ENCODE results near the gene AK5. TPM values are rescaled to one million over a fixed set of nuclear protein-coding genes. Genes with fewer than 3 reads are reported as not detected.
A peak's percentile ranks its signal among the peaks of the same experiment; 100 is the strongest.

Gene AK5
- total and polyA plus RNA-seq, 2 of the 13 experiments (the other 11 are each of a cell fraction or from before 2014, with no cell fraction given): not detected

DNA sequence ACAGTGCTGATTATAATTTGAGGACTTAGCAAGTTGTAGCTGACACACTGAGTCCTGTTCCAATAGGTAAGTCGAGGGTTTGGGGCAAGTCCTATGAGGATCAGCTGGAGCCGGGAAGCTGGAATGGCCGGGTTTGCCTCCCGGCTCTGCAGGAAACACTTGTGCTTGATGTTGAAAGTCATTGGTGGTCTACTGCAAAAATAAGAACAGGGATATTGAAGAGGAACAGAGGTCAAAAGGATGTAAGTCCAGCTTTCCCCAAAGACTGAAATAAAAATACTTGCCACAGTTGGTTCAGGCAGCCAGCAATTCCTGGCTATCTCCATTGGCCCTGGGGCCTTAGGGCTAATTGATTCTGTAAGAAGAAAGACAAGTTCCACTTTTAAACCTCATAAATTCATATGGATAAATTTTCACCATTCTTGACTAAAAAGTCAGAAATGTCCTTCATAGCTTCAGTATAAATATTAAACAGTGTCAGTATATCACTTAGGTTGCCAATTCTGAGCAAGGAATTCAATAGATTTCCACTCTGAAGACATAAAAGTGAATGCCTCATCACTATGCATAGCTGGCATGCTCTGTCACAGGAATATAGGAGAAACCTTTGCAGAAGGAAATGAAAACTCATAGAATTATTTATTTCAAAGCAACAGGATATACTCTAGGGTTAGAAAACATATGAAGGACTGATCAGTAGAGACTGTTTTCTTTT is 165.2 kb downstream of the AK5 start (continued):
- TF ChIP-seq TFDP1 (CRISPR knock-in tag; IDR thresholded peaks at IDR 0.05; ENCODE audit: borderline replicate concordance): no peak
- no peak for TF ChIP-seq MLXIP (CRISPR knock-in tag; IDR thresholded peaks at IDR 0.05; ENCODE audit: borderline replicate concordance)
- TF ChIP-seq MYC (CRISPR knock-in tag; IDR thresholded peaks at IDR 0.05; ENCODE audit: borderline replicate concordance): no peak
- TF ChIP-seq IRF2 (CRISPR knock-in tag; IDR thresholded peaks at IDR 0.05): no peak

DNA sequence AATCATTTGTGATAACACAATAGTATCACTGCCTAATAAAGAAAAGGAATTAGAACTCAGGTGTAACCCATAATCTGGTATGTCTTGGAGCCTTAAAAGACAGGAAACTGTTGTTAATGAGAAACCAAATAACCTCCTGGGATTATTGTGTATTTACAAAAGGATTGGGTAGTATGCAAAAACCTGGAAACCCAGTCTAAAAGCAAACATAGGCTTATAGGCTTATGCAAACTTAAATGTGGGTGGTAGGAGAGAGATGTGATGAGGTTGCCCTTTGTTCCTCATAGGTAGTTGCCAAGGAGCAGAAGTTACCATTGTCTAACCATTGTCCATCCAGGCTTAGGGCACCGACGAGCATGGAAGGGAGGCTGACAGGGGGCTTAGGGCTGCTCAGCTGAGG is 165.8 kb downstream of the AK5 start:
- ATAC-seq (peak; percentile 49; the same call in 2 of the 3 replicates), DNase-seq (ENCODE audit: low spot score) (peak; percentile 3), FAIRE-seq (no peak)
- in situ Hi-C loops (cut with HindIII; ENCODE audit: extremely low pct_ligation_motif_present, low pct_unique_long_range_greater_than_20kb): no loop called here
- no peak overlapping the region for H2AFZ ChIP-seq (ENCODE audit: low read length)
- H3K27ac ChIP-seq (ENCODE audit: extremely low read length, insufficient read depth, low read length): no peak overlapping the region
- TF ChIP-seq BCL6 (CRISPR knock-in tag; IDR thresholded peaks at IDR 0.05) (peak; percentile 62; the same call in 1 of the 2 replicates), SOX13 (IDR thresholded peaks at IDR 0.05) (no peak), SOX13 (CRISPR knock-in tag; conservative IDR thresholded peaks at IDR 0.05 in 1 of 2, IDR thresholded peaks at IDR 0.05 in 1 of 2) (peak in 1 of 2 experiments; percentile 23; a peak in 1 of 4 replicates), ZNF282 (IDR thresholded peaks at IDR 0.05; ENCODE audit: partially characterized antibody) (no peak), KAT8 (CRISPR knock-in tag; IDR thresholded peaks at IDR 0.05) (no peak), SATB2 (CRISPR knock-in tag; IDR thresholded peaks at IDR 0.05) (no peak), ZNF562 (CRISPR knock-in tag; IDR thresholded peaks at IDR 0.05; ENCODE audit: borderline replicate concordance) (no peak)
- no peak overlapping the region for H3K4me3 ChIP-seq (replicated peaks in 1 of 3; ENCODE audit: insufficient read depth in 1 of 3, low read depth in 2 of 3, low read length in 3 of 3)
- intact Hi-C loops (cut with micrococcal nuclease; ENCODE audit: unreplicated experiment): no loop called here
- no peaks in the 10 kb centered on the region for H3K9me3 ChIP-seq (ENCODE audit: low read length)
- no peaks in the 10 kb centered on the region for H3K36me3 ChIP-seq (replicated peaks in 1 of 2; ENCODE audit: control insufficient read depth in 1 of 2, insufficient read depth in 2 of 2, low read length in 2 of 2)
- POLR2A ChIA-PET: no interaction called here
- no peak overlapping the region for H3K4me2 ChIP-seq (ENCODE audit: low read depth, low read length)
- no peaks in the 10 kb centered on the region for H4K20me1 ChIP-seq (ENCODE audit: insufficient read depth, low read length)
- 17% methylated on average over 2 of the region's 2 CpGs for whole genome bisulfite sequencing (ENCODE audit: low lambda C conversion rate)
- CTCF ChIA-PET (ENCODE audit: low intra/inter-chr PET ratio, low total read pairs): no interaction called here
- H3K27me3 ChIP-seq (ENCODE audit: control insufficient read depth in 1 of 2, insufficient read depth in 2 of 2, low read length in 2 of 2): no peaks in the 10 kb centered on the region; a peak in 1 of 5 replicates
- peaks cover 9% of the 10 kb centered on the region for H3K4me1 ChIP-seq (ENCODE audit: insufficient read depth, low read length)
- H3K9ac ChIP-seq (ENCODE audit: insufficient read depth, low read depth, low read length): no peak overlapping the region
- H3K79me2 ChIP-seq (ENCODE audit: insufficient read depth, low read length): no peaks in the 10 kb centered on the region
- BruUV-seq (replicated peaks): no TSS peak
